GM18508 (cell line): ENCODE results near the gene HAUS6.
"Not testable (repeated sequence)": the region's sequence is repeated elsewhere in the genome, so short reads cannot be mapped to it uniquely, and the experiment has no call there.

ENCODE experiments used
- ATAC-seq: cut with Tn5 transposase; IDR thresholded peaks from one replicate; pipeline ENCODE4 v1.9.1; 2021; ENCODE audit warnings: moderate number of reproducible peaks; ENCODE audit not compliant: insufficient read depth, unreplicated experiment

The HAUS6 gene

GRCh38 chr9:19048966-19049916, 53.5 kb downstream of the HAUS6 start, which contains the start of gene RRAGA:
RRAGA (plus strand) TSS chr9:19049427; CDS start chr9:19049660, 233 bp downstream.
- peak; percentile 86 for ATAC-seq

- no peak for ATAC-seq
Measured at GRCh38 chr9:19036611-19037010, 66.1 kb downstream of the HAUS6 start.

- no peak for ATAC-seq
Measured at GRCh38 chr9:19033015-19033414, 69.7 kb downstream of the HAUS6 start, which contains the start of gene SAXO1. SAXO1 (minus strand) TSS chr9:19033209; CDS start chr9:19032908, 301 bp downstream.

- ATAC-seq: no peak
Measured at GRCh38 chr9:19032406-19032805, 70.3 kb downstream of the HAUS6 start.

- ATAC-seq: peak; percentile 68
Measured at GRCh38 chr9:19030899-19031298, 71.8 kb downstream of the HAUS6 start.

GRCh38 chr9:19028835-19029451, 73.8 kb downstream of the HAUS6 start:
- no peak for ATAC-seq

- ATAC-seq: no peak
Measured at GRCh38 chr9:19027825-19028224, 74.9 kb downstream of the HAUS6 start.

- no peak for ATAC-seq
Measured at GRCh38 chr9:19026375-19026774, 76.3 kb downstream of the HAUS6 start.

- no peak for ATAC-seq
Measured at GRCh38 chr9:19023078-19023477, 79.6 kb downstream of the HAUS6 start.

- peak; percentile 44 for ATAC-seq
Measured at GRCh38 chr9:19022206-19022605, 80.5 kb downstream of the HAUS6 start.

- ATAC-seq: not testable (repeated sequence)
Measured at GRCh38 chr9:19021649-19022048, 81.1 kb downstream of the HAUS6 start.

- no peak for ATAC-seq
Measured at GRCh38 chr9:19020886-19021455, 81.7 kb downstream of the HAUS6 start.

GRCh38 chr9:19018201-19018600, 84.5 kb downstream of the HAUS6 start:
- ATAC-seq: no peak

GRCh38 chr9:19009391-19009965, 93.2 kb downstream of the HAUS6 start:
- no peak for ATAC-seq
